NCI-H146 treated with DMSO at 0.1 percent for 48 hours (cell line): ENCODE results near the gene PCLO.
"Not testable (repeated sequence)": the region's sequence is repeated elsewhere in the genome, so short reads cannot be mapped to it uniquely, and the experiment has no call there.

Experiments
- DNase-seq: peaks from one replicate; lab custom pipeline; 2025; ENCODE audit not compliant: unreplicated experiment; lab: John Stamatoyannopoulos, UW

Gene PCLO

GRCh38 chr7:83130623-83131545 is 31.8 kb downstream of the PCLO start:
- peak; percentile 83 for DNase-seq

- no peak for DNase-seq
Measured at GRCh38 chr7:83130191-83130590, 32.5 kb downstream of the PCLO start.

GRCh38 chr7:83119494-83119893 is 43.2 kb downstream of the PCLO start:
- no peak for DNase-seq

GRCh38 chr7:83119026-83119382 is 43.7 kb downstream of the PCLO start:
- no peak for DNase-seq

- no peak for DNase-seq
Measured at GRCh38 chr7:83118347-83119025, 44.2 kb downstream of the PCLO start.

GRCh38 chr7:83117466-83117865 is 45.2 kb downstream of the PCLO start:
- DNase-seq, result no peak

GRCh38 chr7:83111391-83111790 is 51.3 kb downstream of the PCLO start:
- DNase-seq, result no peak

GRCh38 chr7:83109352-83109751 is 53.3 kb downstream of the PCLO start:
- DNase-seq, result no peak

GRCh38 chr7:83105948-83106347 is 56.7 kb downstream of the PCLO start:
- no peak for DNase-seq

GRCh38 chr7:83105063-83105462 is 57.6 kb downstream of the PCLO start:
- no peak for DNase-seq

- no peak for DNase-seq
Measured at GRCh38 chr7:83101530-83101929, 61.2 kb downstream of the PCLO start.

- no peak for DNase-seq
Measured at GRCh38 chr7:83096065-83096580, 66.6 kb downstream of the PCLO start.

GRCh38 chr7:83085299-83085698 is 77.4 kb downstream of the PCLO start:
- DNase-seq, result no peak

- DNase-seq, result not testable (repeated sequence)
Measured at GRCh38 chr7:83079879-83080278, 82.8 kb downstream of the PCLO start.

GRCh38 chr7:83077328-83077727 is 85.4 kb downstream of the PCLO start:
- DNase-seq, result no peak

- DNase-seq, result no peak
Measured at GRCh38 chr7:83072576-83073517, 89.8 kb downstream of the PCLO start.

GRCh38 chr7:83065714-83066113 is 97.0 kb downstream of the PCLO start:
- no peak for DNase-seq

- DNase-seq, result peak; percentile 84
Measured at GRCh38 chr7:83060218-83060617, 102.5 kb downstream of the PCLO start.

- no peak for DNase-seq
Measured at GRCh38 chr7:83058667-83059066, 104.0 kb downstream of the PCLO start.

GRCh38 chr7:83055197-83055596 is 107.5 kb downstream of the PCLO start:
- no peak for DNase-seq

GRCh38 chr7:83054472-83054871 is 108.2 kb downstream of the PCLO start:
- no peak for DNase-seq
